ENCODE results near the gene PJVK. TPM values are rescaled to one million over a fixed set of nuclear protein-coding genes. Genes with fewer than 3 reads are reported as not detected.

The PJVK gene
- polyA plus RNA-seq, 1 donor from 2014 or later = 5.5 TPM

DNA sequence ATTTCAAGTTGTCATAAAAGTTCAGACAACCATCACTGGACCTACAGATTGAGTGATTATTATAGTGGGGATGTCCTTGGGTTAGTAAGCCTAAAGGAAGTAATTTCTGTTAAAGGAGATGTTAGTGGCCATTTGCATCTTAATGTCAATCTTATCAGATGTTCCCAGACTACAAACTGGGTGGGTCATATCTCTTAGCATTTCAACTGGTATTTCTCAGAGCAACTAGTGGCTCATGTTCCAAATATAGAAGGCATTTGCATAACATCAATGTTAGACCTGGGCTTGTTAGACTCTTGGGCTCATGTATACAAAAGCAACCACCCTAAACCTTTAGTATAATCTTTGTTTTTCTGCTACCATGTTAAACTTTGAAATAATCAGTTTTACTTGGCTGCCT is 47.0 kb downstream of the PJVK start:
- no peaks in the 10 kb centered on the region for H3F3A ChIP-seq (ENCODE audit: insufficient read depth, low read length, poor library complexity, severe bottlenecking)
- H3K79me2 ChIP-seq (replicated peaks; ENCODE audit: insufficient read depth, low read length) = no peaks in the 10 kb centered on the region
- no peaks in the 10 kb centered on the region for H3K27me3 ChIP-seq (ENCODE audit: insufficient read depth, low read depth, low read length)
- no peak overlapping the region for H3K4me2 ChIP-seq (ENCODE audit: low read length)
- TF ChIP-seq EZH2 (IDR thresholded peaks at IDR 0.05; ENCODE audit: borderline replicate concordance, insufficient read depth, low read length, poor library complexity, severe bottlenecking) (no peak), MXI1 (conservative IDR thresholded peaks at IDR 0.05; ENCODE audit: poor library complexity, severe bottlenecking) (no peak), POLR2AphosphoS5 (IDR thresholded peaks at IDR 0.05) (no peak), CTCF (IDR thresholded peaks at IDR 0.05; ENCODE audit: poor library complexity, severe bottlenecking) (no peak), EP300 (conservative IDR thresholded peaks at IDR 0.05; ENCODE audit: poor library complexity, severe bottlenecking) (no peak), TAF1 (IDR thresholded peaks at IDR 0.05; ENCODE audit: low read depth) (no peak), RAD21 (conservative IDR thresholded peaks at IDR 0.05) (no peak), SMC3 (conservative IDR thresholded peaks at IDR 0.05; ENCODE audit: poor library complexity) (no peak)
- TF ChIP-seq, protein P1, sequence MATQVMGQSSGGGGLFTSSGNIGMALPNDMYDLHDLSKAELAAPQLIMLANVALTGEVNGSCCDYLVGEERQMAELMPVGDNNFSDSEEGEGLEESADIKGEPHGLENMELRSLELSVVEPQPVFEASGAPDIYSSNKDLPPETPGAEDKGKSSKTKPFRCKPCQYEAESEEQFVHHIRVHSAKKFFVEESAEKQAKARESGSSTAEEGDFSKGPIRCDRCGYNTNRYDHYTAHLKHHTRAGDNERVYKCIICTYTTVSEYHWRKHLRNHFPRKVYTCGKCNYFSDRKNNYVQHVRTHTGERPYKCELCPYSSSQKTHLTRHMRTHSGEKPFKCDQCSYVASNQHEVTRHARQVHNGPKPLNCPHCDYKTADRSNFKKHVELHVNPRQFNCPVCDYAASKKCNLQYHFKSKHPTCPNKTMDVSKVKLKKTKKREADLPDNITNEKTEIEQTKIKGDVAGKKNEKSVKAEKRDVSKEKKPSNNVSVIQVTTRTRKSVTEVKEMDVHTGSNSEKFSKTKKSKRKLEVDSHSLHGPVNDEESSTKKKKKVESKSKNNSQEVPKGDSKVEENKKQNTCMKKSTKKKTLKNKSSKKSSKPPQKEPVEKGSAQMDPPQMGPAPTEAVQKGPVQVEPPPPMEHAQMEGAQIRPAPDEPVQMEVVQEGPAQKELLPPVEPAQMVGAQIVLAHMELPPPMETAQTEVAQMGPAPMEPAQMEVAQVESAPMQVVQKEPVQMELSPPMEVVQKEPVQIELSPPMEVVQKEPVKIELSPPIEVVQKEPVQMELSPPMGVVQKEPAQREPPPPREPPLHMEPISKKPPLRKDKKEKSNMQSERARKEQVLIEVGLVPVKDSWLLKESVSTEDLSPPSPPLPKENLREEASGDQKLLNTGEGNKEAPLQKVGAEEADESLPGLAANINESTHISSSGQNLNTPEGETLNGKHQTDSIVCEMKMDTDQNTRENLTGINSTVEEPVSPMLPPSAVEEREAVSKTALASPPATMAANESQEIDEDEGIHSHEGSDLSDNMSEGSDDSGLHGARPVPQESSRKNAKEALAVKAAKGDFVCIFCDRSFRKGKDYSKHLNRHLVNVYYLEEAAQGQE (IDR thresholded peaks at IDR 0.05; ENCODE audit: borderline replicate concordance) = no peak
- no peak overlapping the region for H3K4me3 ChIP-seq (ENCODE audit: low read length)
- no peaks in the 10 kb centered on the region for H4K20me1 ChIP-seq (ENCODE audit: insufficient read depth)
- no peak overlapping the region for H2AFZ ChIP-seq (ENCODE audit: low read depth, low read length)
- no peaks in the 10 kb centered on the region for H3K9me2 ChIP-seq (ENCODE audit: insufficient read depth, low read length)
- no peaks in the 10 kb centered on the region for H3K9me3 ChIP-seq (ENCODE audit: low read length)
- H3K36me3 ChIP-seq (ENCODE audit: insufficient read depth, low read length) = peaks cover 20% of the 10 kb centered on the region
- no peak overlapping the region for H3K9ac ChIP-seq (ENCODE audit: low read length)
- H3K27ac ChIP-seq (ENCODE audit: low read length) = no peak overlapping the region

DNA sequence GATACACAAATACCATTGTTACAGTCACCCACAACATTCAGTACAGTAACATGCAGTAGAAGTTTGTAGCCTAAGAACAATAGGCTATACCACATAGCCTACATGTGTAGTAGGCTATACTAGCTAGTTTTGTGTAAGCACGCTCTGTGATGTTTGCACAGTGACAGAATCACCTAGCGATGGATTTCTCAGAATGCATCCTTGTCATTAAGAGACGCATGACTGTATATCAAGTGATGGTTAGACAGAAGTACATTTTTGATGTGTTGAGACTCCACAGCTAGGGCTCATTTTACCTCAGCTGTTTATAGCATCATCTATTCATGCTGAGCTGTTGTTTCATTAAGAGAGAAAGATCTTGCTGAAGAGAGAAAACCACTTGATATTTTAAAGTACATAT is 48.5 kb downstream of the PJVK start:
- Histone ChIP-seq H4K20me1 (ENCODE audit: insufficient read depth) (no peaks in the 10 kb centered on the region), H3F3A (ENCODE audit: insufficient read depth, low read length, poor library complexity, severe bottlenecking) (no peaks in the 10 kb centered on the region), H3K27me3 (ENCODE audit: insufficient read depth, low read depth, low read length) (no peaks in the 10 kb centered on the region), H3K4me3 (ENCODE audit: low read length) (no peak overlapping the region), H3K9me3 (ENCODE audit: low read length) (no peaks in the 10 kb centered on the region), H3K79me2 (replicated peaks; ENCODE audit: insufficient read depth, low read length) (no peaks in the 10 kb centered on the region), H3K9me2 (ENCODE audit: insufficient read depth, low read length) (no peaks in the 10 kb centered on the region), H3K4me2 (ENCODE audit: low read length) (no peak overlapping the region), H3K36me3 (ENCODE audit: insufficient read depth, low read length) (peaks cover 17% of the 10 kb centered on the region), H3K9ac (ENCODE audit: low read length) (no peak overlapping the region), H3K27ac (ENCODE audit: low read length) (no peak overlapping the region), H2AFZ (ENCODE audit: low read depth, low read length) (no peak overlapping the region)
- no peak for TF ChIP-seq TAF1 (IDR thresholded peaks at IDR 0.05; ENCODE audit: low read depth)
- TF ChIP-seq, protein P1 (IDR thresholded peaks at IDR 0.05; ENCODE audit: borderline replicate concordance) = no peak
- no peak for TF ChIP-seq CTCF (IDR thresholded peaks at IDR 0.05; ENCODE audit: poor library complexity, severe bottlenecking)
- no peak for TF ChIP-seq MXI1 (conservative IDR thresholded peaks at IDR 0.05; ENCODE audit: poor library complexity, severe bottlenecking)
- TF ChIP-seq RAD21 (conservative IDR thresholded peaks at IDR 0.05) = no peak
- TF ChIP-seq EP300 (conservative IDR thresholded peaks at IDR 0.05; ENCODE audit: poor library complexity, severe bottlenecking) = no peak
- TF ChIP-seq EZH2 (IDR thresholded peaks at IDR 0.05; ENCODE audit: borderline replicate concordance, insufficient read depth, low read length, poor library complexity, severe bottlenecking) = no peak

Measured in neural cell (in vitro differentiated cells).